ENCODE measurements around the gene OR5B3.
"Not testable (repeated sequence)": the region's sequence is repeated elsewhere in the genome, so short reads cannot be mapped to it uniquely, and the experiment has no call there.

OR5B3 gene

GRCh38 chr11:58406774-58407173, at the start of gene OR5B3:
TSS of gene OR5B3 (minus strand) at chr11:58406874. CDS start at chr11:58403409, 3,465 bp downstream.
- DNase-seq (ENCODE audit: low read depth in 2 of 2): no peak

GRCh38 chr11:58451585-58451984, 44.9 kb upstream of the OR5B3 start:
- DNase-seq (ENCODE audit: low read depth in 2 of 2): no peak

DNA sequence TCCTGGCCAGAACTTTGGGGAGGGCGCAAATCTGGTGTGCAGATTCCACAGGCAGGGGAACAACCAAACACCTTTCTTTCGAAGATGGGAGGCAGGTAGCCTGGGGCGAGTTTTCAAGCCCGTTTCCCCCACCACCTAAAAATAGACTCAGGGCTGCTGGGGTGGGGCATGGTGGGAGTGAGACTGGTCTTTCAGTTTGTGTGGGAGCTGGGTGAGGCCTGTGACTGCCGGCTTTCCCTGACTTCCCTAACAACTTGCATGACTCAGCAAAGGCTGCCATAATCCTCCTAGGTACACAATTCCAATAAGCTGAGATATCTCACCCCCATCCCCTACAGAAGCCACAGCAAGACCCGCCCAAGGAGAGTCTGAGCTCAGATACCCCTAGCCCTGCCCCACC, 39.6 kb upstream of the OR5B3 start:
- no peak for DNase-seq (ENCODE audit: low read depth in 2 of 2)

GRCh38 chr11:58444300-58444699, 37.6 kb upstream of the OR5B3 start:
- no peak for DNase-seq (ENCODE audit: low read depth in 2 of 2)

DNA sequence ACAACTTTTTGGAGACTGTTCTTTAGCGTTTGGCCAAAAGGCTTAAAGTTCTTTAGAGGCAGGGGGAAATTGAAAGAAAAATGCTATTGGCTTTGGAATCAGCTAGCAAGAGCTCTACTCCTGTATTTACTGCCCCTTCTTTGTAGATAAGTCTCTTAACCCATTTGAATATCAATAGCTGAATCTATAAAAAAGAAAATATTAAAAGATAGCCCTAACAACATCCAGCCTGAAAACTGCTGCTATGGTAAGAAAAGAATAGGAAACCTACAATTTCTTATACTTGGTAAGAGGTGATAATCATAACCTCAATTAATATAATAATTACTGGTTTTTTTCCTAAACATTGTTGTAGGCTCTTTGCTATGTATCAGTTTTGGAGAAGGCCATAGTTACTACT, 35.5 kb upstream of the OR5B3 start, which contains the start of gene OR5B12:
OR5B12 (minus strand) TSS at position 101 of the 400 bp plus-strand sequence. CDS start 2,085 bp downstream, outside the sequence.
- DNase-seq (ENCODE audit: low read depth in 2 of 2): no peak

DNA sequence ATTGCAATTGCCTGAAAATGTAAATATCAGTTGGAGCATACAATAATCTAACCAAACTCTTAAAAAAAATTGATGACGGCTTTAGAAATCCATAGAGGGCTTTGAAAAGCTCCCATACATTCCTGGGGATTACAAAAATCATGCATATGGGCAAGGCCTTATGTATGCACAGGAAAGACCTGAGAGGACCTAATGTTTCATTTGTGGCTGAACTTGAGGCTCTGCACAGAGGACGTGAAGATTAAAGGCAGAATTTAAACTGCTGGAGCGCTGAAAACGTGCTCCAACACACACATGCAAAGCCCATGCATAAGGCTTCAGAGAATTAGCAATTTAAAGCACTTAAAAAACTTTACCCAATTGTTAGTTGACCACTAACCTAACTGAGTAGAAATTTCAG, 31.8 kb upstream of the OR5B3 start:
- DNase-seq (ENCODE audit: low read depth in 2 of 2): no peak

DNA sequence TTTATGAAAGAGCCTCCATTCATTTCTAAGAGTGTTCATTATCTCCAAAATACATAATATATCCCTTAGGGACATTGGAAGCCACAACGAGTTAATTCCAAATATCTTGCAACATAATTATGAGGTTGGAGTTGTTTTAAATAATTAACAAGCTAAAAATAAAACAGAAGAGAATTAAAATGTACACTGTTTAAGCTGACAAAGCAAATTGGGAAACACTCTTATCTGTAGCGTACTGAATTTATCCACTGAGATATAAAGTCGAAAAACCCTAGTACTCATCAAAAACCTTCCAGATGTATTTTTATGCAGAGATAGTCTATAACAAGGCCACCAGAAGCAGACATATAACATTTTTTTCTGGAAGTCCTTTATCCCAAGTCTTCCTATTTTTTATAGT, 27.5 kb upstream of the OR5B3 start:
- DNase-seq (ENCODE audit: low read depth in 2 of 2): no peak

DNA sequence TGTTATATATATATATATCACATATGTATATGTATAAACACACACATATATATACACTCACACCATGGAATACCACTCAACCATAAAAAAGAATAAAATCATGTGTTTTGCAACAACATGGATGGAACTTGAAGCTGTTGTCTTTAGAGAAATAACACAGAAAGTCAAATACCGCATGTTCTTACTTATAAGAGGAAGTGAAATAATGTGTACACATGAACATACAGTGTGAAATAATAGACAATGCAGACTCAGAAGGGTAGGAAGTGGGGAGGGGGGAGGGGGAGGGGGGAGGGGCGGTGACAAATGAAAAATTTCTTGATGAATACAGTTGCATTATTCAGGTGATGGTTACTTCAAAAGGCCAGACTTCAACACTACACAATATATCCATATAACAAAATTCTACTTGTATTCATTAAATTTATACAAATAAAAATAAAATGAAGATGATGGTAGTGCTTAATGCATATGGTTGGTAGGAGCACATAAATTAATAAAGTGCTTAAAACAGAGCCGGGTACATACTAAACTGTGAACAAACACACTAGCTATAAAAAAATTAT, 27.0 kb upstream of the OR5B3 start:
- no peak for DNase-seq (ENCODE audit: low read depth in 2 of 2)

DNA sequence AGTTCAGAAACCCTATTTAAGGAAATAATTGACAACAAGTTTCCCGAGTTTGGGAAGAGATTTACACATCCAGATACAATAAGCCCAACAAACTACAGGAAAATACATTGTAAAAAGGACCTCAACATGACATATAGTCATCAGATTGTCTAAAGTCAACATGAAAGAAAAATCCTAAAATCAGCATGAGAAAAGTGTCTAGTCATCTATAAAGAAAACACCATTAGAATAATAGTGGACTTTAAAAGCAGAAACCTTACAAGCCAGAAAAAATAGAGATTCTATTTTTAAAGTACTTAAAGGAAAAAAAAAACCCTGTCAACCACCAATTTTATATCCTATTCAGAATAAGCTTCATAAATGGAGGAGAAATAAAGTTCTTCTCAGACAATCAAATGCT, 22.6 kb upstream of the OR5B3 start:
- no peak for DNase-seq (ENCODE audit: low read depth in 2 of 2)

DNA sequence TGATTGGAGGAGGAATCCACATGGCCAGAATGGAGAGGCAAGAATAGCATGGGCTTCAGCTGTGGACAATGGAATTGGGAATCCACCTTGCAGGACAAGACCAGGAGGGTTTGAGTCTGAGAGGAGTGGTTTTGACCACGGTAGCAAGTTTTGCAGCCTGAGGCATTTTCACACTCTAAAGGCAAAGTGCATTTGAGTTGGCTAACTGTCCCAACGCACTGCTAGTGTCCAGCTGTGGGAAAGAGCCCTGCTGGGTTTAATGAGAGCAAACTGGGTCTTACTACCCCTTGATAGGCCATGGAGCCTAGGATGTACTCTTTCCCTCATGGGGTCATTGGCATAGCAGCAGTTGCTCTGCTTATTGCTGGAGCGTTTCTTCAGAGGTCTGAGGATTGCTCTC, 21.3 kb upstream of the OR5B3 start, which contains the start of gene OR5B2:
OR5B2 (minus strand) TSS at position 101 of the 400 bp plus-strand sequence. CDS start 4,860 bp downstream, outside the sequence.
- DNase-seq (ENCODE audit: low read depth in 2 of 2): no peak

DNA sequence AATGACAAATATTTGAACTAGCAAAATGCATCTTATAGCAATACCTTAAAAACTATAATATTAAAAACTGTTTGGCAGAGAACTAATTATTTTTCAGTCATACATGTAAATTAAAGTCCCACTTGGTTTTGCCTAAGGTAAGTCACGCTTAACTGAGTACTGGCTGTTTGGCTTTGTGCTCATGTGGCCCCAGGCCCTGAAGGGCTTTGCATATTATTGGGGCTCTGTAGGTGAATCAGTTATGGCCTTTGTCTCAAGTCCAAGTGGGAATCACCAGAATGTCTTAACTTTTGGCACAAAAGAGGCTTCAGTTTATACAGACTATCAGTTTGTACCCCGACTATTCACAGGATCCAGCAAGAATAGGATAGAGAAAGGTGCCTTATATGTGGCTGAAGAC, 7.1 kb downstream of the OR5B3 start:
- not testable (repeated sequence) for DNase-seq (ENCODE audit: low read depth in 2 of 2)

DNA sequence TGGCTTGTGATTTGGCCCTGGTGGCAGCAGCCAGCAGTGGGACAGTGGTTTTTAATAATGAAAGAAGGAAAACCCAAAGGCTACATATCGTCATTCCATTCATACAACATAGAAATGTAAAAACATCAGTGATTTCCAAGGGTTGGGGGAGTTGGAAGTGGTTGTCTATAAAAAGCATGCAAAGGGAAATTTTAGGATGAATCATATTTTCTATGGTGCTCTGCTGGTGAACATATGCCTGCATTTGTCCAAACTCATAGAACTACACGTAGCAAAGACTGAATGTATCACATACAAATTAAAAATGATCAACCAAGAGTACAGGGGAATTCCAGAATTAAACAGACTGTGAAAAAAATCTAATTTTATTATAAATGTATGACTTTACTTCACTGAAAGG, 11.1 kb downstream of the OR5B3 start:
- no peak for DNase-seq (ENCODE audit: low read depth in 2 of 2)

DNA sequence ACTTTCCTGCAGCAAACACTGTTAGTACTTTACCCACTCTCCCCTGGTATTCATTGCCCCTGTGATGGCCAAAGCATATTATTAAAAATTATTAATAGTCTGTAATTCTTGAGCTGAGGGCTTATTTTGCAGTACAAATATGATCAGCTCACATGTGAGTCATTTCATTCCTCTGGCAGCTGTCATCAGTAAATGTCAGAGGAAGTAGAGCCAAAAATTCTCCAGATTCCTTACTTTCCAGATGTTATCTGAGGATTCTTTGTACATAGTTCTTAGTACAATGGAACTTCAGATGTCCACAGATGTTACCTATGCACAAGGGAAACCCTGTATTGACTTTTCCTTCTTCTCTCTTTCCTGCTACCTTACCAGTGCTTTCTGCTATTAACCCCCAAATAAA, 12.5 kb downstream of the OR5B3 start:
- no peak for DNase-seq (ENCODE audit: low read depth in 2 of 2)

DNA sequence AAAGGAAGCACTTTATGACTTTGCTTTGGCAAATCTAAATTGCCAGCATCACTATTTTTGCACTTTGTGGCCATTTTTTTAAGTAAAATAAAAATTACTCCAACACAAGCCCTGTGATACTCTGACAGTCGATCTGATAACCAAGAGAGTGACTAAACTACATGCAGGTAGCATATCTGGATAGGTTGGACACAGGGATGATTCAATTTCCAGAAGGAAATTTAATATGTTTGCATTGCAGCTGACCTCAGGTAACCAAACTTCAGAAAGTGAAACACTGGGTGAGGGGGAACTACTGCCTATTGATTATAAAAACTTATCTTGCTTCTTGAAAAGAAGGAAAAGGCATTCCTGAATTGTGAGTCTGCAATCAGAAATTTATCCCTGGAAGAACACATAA, 13.9 kb downstream of the OR5B3 start:
- no peak for DNase-seq (ENCODE audit: low read depth in 2 of 2)

- DNase-seq (ENCODE audit: low read depth in 2 of 2): no peak
Measured at GRCh38 chr11:58391879-58392278, 14.8 kb downstream of the OR5B3 start.

DNA sequence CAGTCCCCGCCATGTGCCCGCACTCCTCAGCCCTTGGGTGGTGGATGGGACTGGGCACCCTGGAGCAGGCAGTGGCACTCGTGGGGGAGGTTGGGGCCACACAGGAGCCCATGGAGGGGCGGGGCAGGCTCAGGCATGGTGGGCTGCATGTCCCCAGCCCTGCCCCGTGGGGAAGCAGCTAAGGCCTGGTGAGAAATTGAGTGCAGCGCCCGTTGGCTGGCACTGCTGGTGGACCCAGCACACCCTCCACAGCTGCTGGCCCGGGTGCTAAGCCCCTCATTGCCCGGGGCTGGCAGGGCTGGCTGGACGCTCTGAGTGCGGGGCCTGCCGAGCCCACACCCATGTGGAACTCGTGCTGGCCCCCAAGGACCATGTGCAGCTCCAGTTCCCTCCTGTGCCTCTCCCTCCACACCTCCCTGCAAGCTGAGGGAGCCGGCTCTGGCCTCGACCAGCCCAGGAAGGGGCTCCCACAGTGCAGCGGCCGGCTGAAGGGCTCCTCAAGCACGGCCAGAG, 16.1 kb downstream of the OR5B3 start:
- DNase-seq (ENCODE audit: low read depth in 2 of 2): no peak

DNA sequence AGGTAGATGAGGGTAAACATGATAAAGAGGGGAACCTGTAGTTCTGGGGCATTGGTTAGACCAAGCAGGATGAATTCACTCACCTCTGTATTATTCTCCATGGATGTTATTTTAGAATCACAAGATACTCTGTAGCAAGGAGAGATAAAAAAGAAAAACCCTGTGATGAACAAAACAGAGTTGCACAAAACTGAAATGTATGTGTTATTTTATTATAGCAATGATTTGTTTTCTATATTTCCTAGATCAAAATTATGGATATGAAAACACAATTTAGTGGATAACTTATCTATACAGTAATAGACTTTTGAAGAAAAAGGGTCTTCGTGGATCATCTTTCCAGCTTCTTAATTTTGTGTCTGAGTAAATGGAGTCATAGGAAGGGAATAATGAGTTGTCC, 47.7 kb downstream of the OR5B3 start, which contains the start of gene OR5B17:
OR5B17 (minus strand) TSS at position 101 of the 400 bp plus-strand sequence; CDS start at position 101, 0 bp downstream.
- no peak for DNase-seq (ENCODE audit: low read depth in 2 of 2)

GRCh38 chr11:58354727-58355126, 51.9 kb downstream of the OR5B3 start:
- DNase-seq (ENCODE audit: low read depth in 2 of 2): no peak

Data from activated CD8-positive, alpha-beta memory T cell treated with anti-CD3 and anti-CD28 coated beads for 4 hours (primary cell).